HepG2 (cell line): ENCODE results near the gene NAE1. TPM values are rescaled to one million over a fixed set of nuclear protein-coding genes. Genes with fewer than 3 reads are reported as not detected.

Experiments used
- CENPX ChIP-seq: sonication (generic); formaldehyde crosslinking; IDR thresholded peaks from 2 replicates; pipeline ENCODE4 v1.9.0; 2021; ENCODE audit warnings: mild to moderate bottlenecking, missing genetic modification reagents, moderate library complexity
- MAFK ChIP-seq, 2 experiments: IDR thresholded peaks in 1 of 2; conservative IDR thresholded peaks in 1 of 2; 2 replicates each; pipeline ENCODE4 v1.6.1; 2011; ENCODE audit warnings: improper control_type of control experiment in 2 of 2, low read length in 2 of 2
- NCOA5 ChIP-seq: sonication (generic); formaldehyde crosslinking; IDR thresholded peaks from 2 replicates; pipeline ENCODE4 v1.4.0; 2020; ENCODE audit warnings: missing genetic modification reagents
- RNF2 ChIP-seq: fragments of 450-650 bp; conservative IDR thresholded peaks from 2 replicates; pipeline ENCODE4 v1.6.1; 2016; ENCODE audit warnings: low read depth
- SSRP1 ChIP-seq: IDR thresholded peaks from 2 replicates; pipeline ENCODE4 v1.6.1; 2016; ENCODE audit warnings: control low read depth
- U2AF1 ChIP-seq: fragments of 200-400 bp; formaldehyde crosslinking; optimal IDR thresholded peaks from 2 replicates; pipeline ENCODE3; 2017; ENCODE audit warnings: mild to moderate bottlenecking, low read depth, low read length
- ZBTB38 ChIP-seq: sonication (generic); formaldehyde crosslinking; IDR thresholded peaks from 2 replicates; pipeline ENCODE4 v1.5.1; 2020; ENCODE audit warnings: mild to moderate bottlenecking, missing genetic modification reagents
- ZFP62 ChIP-seq: sonication (generic); formaldehyde crosslinking; IDR thresholded peaks from 2 replicates; pipeline ENCODE4 v1.4.0; 2020; ENCODE audit warnings: missing genetic modification reagents
- ZNF549 ChIP-seq: sonication (generic); formaldehyde crosslinking; IDR thresholded peaks from 2 replicates; pipeline ENCODE4 v1.5.0; 2020; ENCODE audit warnings: missing genetic modification reagents
- ZNF564 ChIP-seq: sonication (generic); formaldehyde crosslinking; IDR thresholded peaks from 2 replicates; pipeline ENCODE4 v1.8.1; 2023; ENCODE audit warnings: mild to moderate bottlenecking, missing genetic modification reagents
- polyA plus RNA-seq, 8 experiments: library from polyadenylated mRNA; depleted of rRNA in 3 of 8; stranded (reverse) in 7 of 8; unstranded in 1 of 8; fragments of >200 nt; fragmentation: Illumina TruSeq in 4 of 8; extraction: Trizol in 4 of 8; gene quantifications; 2 replicates each; pipeline versions ENCODE4 v1.2.1 to v1.2.3, GENCODE V29; 2011 to 2016; ENCODE audit warnings: low read depth in 4 of 8, missing spikeins in 1 of 8, mixed read lengths in 1 of 8; ENCODE audit not compliant: insufficient read depth in 1 of 8
- total RNA-seq, 5 experiments: library from RNA; depleted of rRNA; stranded (reverse); fragments of >200 nt; fragmentation: Illumina TruSeq; extraction: Trizol; gene quantifications; 2 replicates each; pipeline ENCODE4 v1.2.3, GENCODE V29; 2016; ENCODE audit warnings: low read depth in 1 of 5
- TF ChIP-seq, protein P1 (sequence below): sonication (generic); formaldehyde crosslinking; IDR thresholded peaks from 2 replicates; pipeline ENCODE4 v1.4.0; 2020; ENCODE audit warnings: low read depth, mild to moderate bottlenecking, missing genetic modification reagents
- TF ChIP-seq, protein P2 (sequence below): sonication (generic); formaldehyde crosslinking; IDR thresholded peaks from 2 replicates; pipeline ENCODE4 v1.8.1; 2023; ENCODE audit warnings: mild to moderate bottlenecking, moderate library complexity, missing genetic modification reagents
- TF ChIP-seq, protein P3 (sequence below): sonication (generic); formaldehyde crosslinking; IDR thresholded peaks from 2 replicates; pipeline ENCODE4 v1.4.0; 2020; ENCODE audit warnings: low read depth, missing genetic modification reagents
- TF ChIP-seq, protein P4 (sequence below): sonication (generic); formaldehyde crosslinking; IDR thresholded peaks from 2 replicates; pipeline ENCODE4 v1.5.0; 2020; ENCODE audit warnings: mild to moderate bottlenecking, missing genetic modification reagents
- TF ChIP-seq, protein P5 (sequence below): sonication (generic); formaldehyde crosslinking; IDR thresholded peaks from 2 replicates; pipeline ENCODE4 v1.4.0; 2020; ENCODE audit warnings: missing genetic modification reagents, borderline replicate concordance

Gene NAE1
- total and polyA plus RNA-seq, 2 of the 13 experiments (the other 11 are each of a cell fraction or from before 2014, with no cell fraction given) = 95.7 to 206 TPM

DNA sequence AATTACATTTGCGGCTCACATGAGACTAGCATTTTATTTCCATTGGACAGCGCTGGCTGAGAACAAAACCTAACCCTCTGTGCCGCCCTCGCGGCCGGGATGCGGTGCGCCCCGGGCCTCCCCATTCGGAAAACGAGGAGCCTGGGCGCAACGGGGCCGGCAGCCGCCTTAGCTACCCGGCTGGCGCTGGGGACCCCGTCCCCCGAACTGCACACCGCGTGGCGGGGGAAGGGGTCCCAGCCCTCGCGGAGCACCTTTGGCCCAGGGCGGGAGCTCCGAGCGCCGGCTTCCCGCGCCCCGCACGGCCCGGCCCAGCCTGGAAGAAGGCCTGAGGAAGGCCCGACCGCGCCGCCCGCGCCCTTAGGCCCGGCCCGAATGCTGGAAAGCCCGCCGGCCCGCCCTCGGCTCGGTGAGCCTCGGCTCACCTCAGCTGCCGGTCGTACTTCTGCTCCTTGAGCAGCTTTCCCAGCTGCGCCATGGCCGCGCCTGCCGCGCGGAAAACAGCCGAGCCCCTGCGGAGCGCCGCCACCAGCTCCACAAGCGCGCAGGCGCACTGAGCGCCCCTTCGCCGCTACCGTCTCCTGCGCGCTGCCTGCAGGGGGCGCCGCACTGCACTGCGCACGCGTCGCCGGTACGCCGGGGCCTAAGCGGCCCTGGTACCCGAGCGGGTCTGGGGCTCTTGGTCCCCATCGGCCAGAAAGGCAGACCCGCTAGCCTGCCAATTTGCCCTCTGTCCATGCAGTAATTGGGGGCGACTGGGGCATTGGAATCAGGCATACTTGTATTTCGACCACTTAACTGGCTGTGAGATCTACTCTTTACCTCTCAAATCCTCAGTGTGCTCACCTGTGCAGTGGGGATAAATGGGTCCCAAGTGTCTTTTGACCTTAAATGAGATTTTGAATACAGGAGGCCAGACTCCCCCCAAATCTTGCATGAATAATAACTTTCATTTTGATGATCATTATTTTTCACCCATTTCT is at the start of gene NAE1 (continued):
- TF ChIP-seq ZFP62 (CRISPR knock-in tag) (peak; percentile 73; the same call in 1 of the 2 replicates), ZBTB38 (CRISPR knock-in tag) (peak; percentile 87), ZNF564 (CRISPR knock-in tag) (peak; percentile 76; the same call in 1 of the 2 replicates), ZNF549 (CRISPR knock-in tag) (peak; percentile 87; the same call in 1 of the 2 replicates), RNF2 (peak; percentile 95), U2AF1 (peak; percentile 97), SSRP1 (CRISPR knock-in tag) (no peak), NCOA5 (CRISPR knock-in tag) (0 out of 2 replicates have a peak, but pooled peaks have one; percentile 67), CENPX (no peak), MAFK (conservative IDR thresholded peaks at IDR 0.05 in 1 of 2, IDR thresholded peaks at IDR 0.05 in 1 of 2; ENCODE audit: low read length in 2 of 2) (no peak)
- TF ChIP-seq, protein P1, sequence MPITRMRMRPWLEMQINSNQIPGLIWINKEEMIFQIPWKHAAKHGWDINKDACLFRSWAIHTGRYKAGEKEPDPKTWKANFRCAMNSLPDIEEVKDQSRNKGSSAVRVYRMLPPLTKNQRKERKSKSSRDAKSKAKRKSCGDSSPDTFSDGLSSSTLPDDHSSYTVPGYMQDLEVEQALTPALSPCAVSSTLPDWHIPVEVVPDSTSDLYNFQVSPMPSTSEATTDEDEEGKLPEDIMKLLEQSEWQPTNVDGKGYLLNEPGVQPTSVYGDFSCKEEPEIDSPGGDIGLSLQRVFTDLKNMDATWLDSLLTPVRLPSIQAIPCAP (CRISPR knock-in tag) = no peak
- TF ChIP-seq, protein P2, sequence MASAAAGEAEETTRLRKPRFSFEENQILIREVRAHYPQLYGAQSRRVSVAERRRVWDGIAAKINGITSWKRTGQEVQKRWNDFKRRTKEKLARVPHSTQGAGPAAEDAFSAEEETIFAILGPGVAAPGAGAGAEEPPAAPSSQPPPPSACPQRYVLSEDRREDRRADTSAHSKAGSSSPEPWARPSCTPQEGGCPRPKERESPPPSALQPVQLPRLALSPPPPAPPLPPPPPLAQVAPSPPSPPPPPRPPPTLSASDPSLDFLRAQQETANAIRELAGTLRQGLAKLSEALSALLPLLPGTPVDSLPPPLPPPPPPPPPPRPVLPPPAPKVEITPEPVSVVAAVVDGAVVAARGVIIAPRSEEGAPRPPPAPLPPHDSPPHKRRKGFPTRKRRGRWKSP (CRISPR knock-in tag) = peak; percentile 98
- TF ChIP-seq, protein P3, sequence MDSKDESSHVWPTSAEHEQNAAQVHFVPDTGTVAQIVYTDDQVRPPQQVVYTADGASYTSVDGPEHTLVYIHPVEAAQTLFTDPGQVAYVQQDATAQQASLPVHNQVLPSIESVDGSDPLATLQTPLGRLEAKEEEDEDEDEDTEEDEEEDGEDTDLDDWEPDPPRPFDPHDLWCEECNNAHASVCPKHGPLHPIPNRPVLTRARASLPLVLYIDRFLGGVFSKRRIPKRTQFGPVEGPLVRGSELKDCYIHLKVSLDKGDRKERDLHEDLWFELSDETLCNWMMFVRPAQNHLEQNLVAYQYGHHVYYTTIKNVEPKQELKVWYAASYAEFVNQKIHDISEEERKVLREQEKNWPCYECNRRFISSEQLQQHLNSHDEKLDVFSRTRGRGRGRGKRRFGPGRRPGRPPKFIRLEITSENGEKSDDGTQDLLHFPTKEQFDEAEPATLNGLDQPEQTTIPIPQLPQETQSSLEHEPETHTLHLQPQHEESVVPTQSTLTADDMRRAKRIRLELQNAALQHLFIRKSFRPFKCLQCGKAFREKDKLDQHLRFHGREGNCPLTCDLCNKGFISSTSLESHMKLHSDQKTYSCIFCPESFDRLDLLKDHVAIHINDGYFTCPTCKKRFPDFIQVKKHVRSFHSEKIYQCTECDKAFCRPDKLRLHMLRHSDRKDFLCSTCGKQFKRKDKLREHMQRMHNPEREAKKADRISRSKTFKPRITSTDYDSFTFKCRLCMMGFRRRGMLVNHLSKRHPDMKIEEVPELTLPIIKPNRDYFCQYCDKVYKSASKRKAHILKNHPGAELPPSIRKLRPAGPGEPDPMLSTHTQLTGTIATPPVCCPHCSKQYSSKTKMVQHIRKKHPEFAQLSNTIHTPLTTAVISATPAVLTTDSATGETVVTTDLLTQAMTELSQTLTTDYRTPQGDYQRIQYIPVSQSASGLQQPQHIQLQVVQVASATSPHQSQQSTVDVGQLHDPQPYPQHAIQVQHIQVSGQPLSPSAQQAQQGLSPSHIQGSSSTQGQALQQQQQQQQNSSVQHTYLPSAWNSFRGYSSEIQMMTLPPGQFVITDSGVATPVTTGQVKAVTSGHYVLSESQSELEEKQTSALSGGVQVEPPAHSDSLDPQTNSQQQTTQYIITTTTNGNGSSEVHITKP (CRISPR knock-in tag) = no peak
- TF ChIP-seq, protein P4, sequence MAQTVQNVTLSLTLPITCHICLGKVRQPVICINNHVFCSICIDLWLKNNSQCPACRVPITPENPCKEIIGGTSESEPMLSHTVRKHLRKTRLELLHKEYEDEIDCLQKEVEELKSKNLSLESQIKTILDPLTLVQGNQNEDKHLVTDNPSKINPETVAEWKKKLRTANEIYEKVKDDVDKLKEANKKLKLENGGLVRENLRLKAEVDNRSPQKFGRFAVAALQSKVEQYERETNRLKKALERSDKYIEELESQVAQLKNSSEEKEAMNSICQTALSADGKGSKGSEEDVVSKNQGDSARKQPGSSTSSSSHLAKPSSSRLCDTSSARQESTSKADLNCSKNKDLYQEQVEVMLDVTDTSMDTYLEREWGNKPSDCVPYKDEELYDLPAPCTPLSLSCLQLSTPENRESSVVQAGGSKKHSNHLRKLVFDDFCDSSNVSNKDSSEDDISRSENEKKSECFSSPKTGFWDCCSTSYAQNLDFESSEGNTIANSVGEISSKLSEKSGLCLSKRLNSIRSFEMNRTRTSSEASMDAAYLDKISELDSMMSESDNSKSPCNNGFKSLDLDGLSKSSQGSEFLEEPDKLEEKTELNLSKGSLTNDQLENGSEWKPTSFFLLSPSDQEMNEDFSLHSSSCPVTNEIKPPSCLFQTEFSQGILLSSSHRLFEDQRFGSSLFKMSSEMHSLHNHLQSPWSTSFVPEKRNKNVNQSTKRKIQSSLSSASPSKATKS = no peak
- TF ChIP-seq, protein P5, sequence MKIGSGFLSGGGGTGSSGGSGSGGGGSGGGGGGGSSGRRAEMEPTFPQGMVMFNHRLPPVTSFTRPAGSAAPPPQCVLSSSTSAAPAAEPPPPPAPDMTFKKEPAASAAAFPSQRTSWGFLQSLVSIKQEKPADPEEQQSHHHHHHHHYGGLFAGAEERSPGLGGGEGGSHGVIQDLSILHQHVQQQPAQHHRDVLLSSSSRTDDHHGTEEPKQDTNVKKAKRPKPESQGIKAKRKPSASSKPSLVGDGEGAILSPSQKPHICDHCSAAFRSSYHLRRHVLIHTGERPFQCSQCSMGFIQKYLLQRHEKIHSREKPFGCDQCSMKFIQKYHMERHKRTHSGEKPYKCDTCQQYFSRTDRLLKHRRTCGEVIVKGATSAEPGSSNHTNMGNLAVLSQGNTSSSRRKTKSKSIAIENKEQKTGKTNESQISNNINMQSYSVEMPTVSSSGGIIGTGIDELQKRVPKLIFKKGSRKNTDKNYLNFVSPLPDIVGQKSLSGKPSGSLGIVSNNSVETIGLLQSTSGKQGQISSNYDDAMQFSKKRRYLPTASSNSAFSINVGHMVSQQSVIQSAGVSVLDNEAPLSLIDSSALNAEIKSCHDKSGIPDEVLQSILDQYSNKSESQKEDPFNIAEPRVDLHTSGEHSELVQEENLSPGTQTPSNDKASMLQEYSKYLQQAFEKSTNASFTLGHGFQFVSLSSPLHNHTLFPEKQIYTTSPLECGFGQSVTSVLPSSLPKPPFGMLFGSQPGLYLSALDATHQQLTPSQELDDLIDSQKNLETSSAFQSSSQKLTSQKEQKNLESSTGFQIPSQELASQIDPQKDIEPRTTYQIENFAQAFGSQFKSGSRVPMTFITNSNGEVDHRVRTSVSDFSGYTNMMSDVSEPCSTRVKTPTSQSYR (CRISPR knock-in tag) = no peak
